Panc1 (cell line): ENCODE measurements around the gene MEGF11. TPM values are rescaled to one million over a fixed set of nuclear protein-coding genes. Genes with fewer than 3 reads are reported as not detected.

ENCODE experiments used
- ATAC-seq: fragments of 200-7000 bp; cut with Tn5 transposase; 2 replicates; pipeline ENCODE4 v1.9.1; 2020; ENCODE audit warnings: mild to moderate bottlenecking, moderate library complexity
- BruUV-seq: library from RNA; stranded (reverse); fragments of 400-500 nt; replicated peaks from 2 replicates; lab custom pipeline; 2021; lab: Mats Ljungman, UMichigan
- CTCF ChIA-PET: fragments of 300-600 bp; sonication (Branson Sonifier 250); formaldehyde crosslinking; loops from one replicate; lab custom pipeline; 2022; ENCODE audit warnings: antibody characterized with exemption; lab: Charles Lee
- POLR2A ChIA-PET: fragments of 300-600 bp; sonication (Branson Sonifier 250); formaldehyde crosslinking; loops from one replicate; lab custom pipeline; 2022; ENCODE audit warnings: antibody characterized with exemption; lab: Charles Lee
- DNase-seq: peaks from one replicate; pipeline ENCODE4 v3.0.0-alpha.2; 2010; ENCODE audit warnings: low read depth, low spot score
- H3K27ac ChIP-seq: 2 replicates; pipeline ENCODE4 v1.5.1; 2011; ENCODE audit warnings: mild to moderate bottlenecking, low read length, inconsistent platforms
- H3K27me3 ChIP-seq: fragments of 200-500 bp; sonication (Bioruptor generic); 2 replicates; pipeline ENCODE4 v1.6.0; 2014; ENCODE audit warnings: low read length, inconsistent platforms; ENCODE audit not compliant: control insufficient read depth, insufficient read depth
- H3K36me3 ChIP-seq: fragments of 200-500 bp; sonication (Bioruptor generic); 2 replicates; pipeline ENCODE4 v1.5.1; 2014; ENCODE audit warnings: inconsistent platforms, mild to moderate bottlenecking, low read length, moderate library complexity; ENCODE audit not compliant: control insufficient read depth, insufficient read depth
- H3K4me1 ChIP-seq: 2 replicates; pipeline ENCODE4 v1.5.1; 2011; ENCODE audit warnings: inconsistent platforms, mild to moderate bottlenecking, low read length, moderate library complexity; ENCODE audit not compliant: control insufficient read depth, insufficient read depth
- H3K4me3 ChIP-seq, 2 experiments: 2 replicates each; pipeline ENCODE4 v1.5.1; 2011 to 2012; ENCODE audit warnings: low read depth in 2 of 2, low read length in 2 of 2, mild to moderate bottlenecking in 2 of 2, inconsistent platforms in 1 of 2, moderate library complexity in 1 of 2
- H3K9me3 ChIP-seq: fragments of 200-500 bp; sonication (Bioruptor generic); 2 replicates; pipeline ENCODE4 v1.5.1; 2014; ENCODE audit warnings: low read depth, mild to moderate bottlenecking, inconsistent platforms, low read length, moderate library complexity; ENCODE audit not compliant: control insufficient read depth, insufficient read depth
- POLR2AphosphoS5 ChIP-seq: IDR thresholded peaks from 2 replicates; pipeline ENCODE4 v1.6.1; 2012; ENCODE audit warnings: mild to moderate bottlenecking, low read depth, low read length, moderate library complexity
- SIN3A ChIP-seq: IDR thresholded peaks from 2 replicates; pipeline ENCODE4 v1.6.1; 2012; ENCODE audit warnings: low read depth, mild to moderate bottlenecking, low read length, moderate library complexity, borderline replicate concordance; ENCODE audit not compliant: insufficient read depth
- TCF7L2 ChIP-seq: IDR thresholded peaks from 2 replicates; pipeline ENCODE4 v1.6.1; 2011; ENCODE audit warnings: mild to moderate bottlenecking, low read depth, low read length, inconsistent platforms
- in situ Hi-C: cut with HindIII; loops from 2 replicates; pipeline ENCODE4 v1.10.0; 2016; ENCODE audit warnings: low sequenced_read_pairs, low pct_unique_long_range_greater_than_20kb
- intact Hi-C: fragments of 100-400 bp; cut with micrococcal nuclease; formaldehyde crosslinking; loops from one replicate; pipeline ENCODE4 v1.10.0; 2022; ENCODE audit not compliant: unreplicated experiment
- total RNA-seq: library from RNA; stranded (reverse); gene quantifications from one replicate; pipeline ENCODE4 v1.2.1, GENCODE V29; 2021; ENCODE audit not compliant: unreplicated experiment
- TF ChIP-seq, protein P1 (sequence below), 2 experiments: IDR thresholded peaks; 2 replicates each; pipeline ENCODE4 v1.6.1; 2011 to 2012; ENCODE audit warnings: low read depth in 2 of 2, control low read depth in 1 of 2, low read length in 1 of 2, mild to moderate bottlenecking in 1 of 2, moderate library complexity in 1 of 2; ENCODE audit not compliant: insufficient read depth in 1 of 2
- TF ChIP-seq, protein P2 (sequence below): fragments of 450-650 bp; IDR thresholded peaks from 2 replicates; pipeline ENCODE4 v1.5.1; 2017; ENCODE audit warnings: mild to moderate bottlenecking

MEGF11 gene
- total RNA-seq, 1 experiment from 2014 or later, result 0.95 TPM

DNA sequence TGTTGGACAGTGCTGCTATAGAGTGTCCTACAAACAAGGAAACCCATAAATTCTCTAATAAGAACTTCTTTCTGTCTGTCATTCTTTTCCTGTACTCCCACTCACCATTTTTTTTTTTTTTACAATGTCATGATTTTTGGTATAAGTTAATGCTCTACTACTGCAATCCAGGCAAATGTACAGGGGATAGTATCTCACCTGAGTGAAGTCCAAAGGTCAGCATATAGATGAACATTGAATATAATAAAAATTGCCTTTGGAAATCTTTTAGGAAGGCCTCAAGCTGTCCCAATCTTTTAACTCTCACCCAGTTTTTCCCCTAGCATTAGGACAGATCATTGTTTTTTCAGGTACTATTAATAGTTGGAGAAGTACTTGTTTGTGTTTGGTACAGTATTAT, 405.6 kb downstream of the MEGF11 start:
- ChIA-PET CTCF (no interaction called here), POLR2A (interaction anchor here (0.7 kb wide), 1 partner anchor 61 kb away, joined by 4 read pairs; no protein-coding TSS in a partner anchor)
- in situ Hi-C loops (no loop called here), intact Hi-C loops (no loop called here)
- H3K9me3 ChIP-seq, result no peaks in the 10 kb centered on the region
- no peaks in the 10 kb centered on the region for H3K27me3 ChIP-seq
- BruUV-seq, result no TSS peak
- no peak overlapping the region for H3K4me3 ChIP-seq
- no peaks in the 10 kb centered on the region for H3K4me1 ChIP-seq
- no peak for ATAC-seq
- no peaks in the 10 kb centered on the region for H3K36me3 ChIP-seq
- no peak overlapping the region for H3K27ac ChIP-seq
- no peak for DNase-seq
- TF ChIP-seq POLR2AphosphoS5 (no peak), TCF7L2 (no peak), SIN3A (no peak)
- TF ChIP-seq, protein P1, sequence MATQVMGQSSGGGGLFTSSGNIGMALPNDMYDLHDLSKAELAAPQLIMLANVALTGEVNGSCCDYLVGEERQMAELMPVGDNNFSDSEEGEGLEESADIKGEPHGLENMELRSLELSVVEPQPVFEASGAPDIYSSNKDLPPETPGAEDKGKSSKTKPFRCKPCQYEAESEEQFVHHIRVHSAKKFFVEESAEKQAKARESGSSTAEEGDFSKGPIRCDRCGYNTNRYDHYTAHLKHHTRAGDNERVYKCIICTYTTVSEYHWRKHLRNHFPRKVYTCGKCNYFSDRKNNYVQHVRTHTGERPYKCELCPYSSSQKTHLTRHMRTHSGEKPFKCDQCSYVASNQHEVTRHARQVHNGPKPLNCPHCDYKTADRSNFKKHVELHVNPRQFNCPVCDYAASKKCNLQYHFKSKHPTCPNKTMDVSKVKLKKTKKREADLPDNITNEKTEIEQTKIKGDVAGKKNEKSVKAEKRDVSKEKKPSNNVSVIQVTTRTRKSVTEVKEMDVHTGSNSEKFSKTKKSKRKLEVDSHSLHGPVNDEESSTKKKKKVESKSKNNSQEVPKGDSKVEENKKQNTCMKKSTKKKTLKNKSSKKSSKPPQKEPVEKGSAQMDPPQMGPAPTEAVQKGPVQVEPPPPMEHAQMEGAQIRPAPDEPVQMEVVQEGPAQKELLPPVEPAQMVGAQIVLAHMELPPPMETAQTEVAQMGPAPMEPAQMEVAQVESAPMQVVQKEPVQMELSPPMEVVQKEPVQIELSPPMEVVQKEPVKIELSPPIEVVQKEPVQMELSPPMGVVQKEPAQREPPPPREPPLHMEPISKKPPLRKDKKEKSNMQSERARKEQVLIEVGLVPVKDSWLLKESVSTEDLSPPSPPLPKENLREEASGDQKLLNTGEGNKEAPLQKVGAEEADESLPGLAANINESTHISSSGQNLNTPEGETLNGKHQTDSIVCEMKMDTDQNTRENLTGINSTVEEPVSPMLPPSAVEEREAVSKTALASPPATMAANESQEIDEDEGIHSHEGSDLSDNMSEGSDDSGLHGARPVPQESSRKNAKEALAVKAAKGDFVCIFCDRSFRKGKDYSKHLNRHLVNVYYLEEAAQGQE (IDR thresholded peaks at IDR 0.05; ENCODE audit: insufficient read depth in 1 of 2, low read depth in 2 of 2, low read length in 1 of 2), result no peak
- TF ChIP-seq, protein P2, sequence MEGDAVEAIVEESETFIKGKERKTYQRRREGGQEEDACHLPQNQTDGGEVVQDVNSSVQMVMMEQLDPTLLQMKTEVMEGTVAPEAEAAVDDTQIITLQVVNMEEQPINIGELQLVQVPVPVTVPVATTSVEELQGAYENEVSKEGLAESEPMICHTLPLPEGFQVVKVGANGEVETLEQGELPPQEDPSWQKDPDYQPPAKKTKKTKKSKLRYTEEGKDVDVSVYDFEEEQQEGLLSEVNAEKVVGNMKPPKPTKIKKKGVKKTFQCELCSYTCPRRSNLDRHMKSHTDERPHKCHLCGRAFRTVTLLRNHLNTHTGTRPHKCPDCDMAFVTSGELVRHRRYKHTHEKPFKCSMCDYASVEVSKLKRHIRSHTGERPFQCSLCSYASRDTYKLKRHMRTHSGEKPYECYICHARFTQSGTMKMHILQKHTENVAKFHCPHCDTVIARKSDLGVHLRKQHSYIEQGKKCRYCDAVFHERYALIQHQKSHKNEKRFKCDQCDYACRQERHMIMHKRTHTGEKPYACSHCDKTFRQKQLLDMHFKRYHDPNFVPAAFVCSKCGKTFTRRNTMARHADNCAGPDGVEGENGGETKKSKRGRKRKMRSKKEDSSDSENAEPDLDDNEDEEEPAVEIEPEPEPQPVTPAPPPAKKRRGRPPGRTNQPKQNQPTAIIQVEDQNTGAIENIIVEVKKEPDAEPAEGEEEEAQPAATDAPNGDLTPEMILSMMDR, result no peak

DNA sequence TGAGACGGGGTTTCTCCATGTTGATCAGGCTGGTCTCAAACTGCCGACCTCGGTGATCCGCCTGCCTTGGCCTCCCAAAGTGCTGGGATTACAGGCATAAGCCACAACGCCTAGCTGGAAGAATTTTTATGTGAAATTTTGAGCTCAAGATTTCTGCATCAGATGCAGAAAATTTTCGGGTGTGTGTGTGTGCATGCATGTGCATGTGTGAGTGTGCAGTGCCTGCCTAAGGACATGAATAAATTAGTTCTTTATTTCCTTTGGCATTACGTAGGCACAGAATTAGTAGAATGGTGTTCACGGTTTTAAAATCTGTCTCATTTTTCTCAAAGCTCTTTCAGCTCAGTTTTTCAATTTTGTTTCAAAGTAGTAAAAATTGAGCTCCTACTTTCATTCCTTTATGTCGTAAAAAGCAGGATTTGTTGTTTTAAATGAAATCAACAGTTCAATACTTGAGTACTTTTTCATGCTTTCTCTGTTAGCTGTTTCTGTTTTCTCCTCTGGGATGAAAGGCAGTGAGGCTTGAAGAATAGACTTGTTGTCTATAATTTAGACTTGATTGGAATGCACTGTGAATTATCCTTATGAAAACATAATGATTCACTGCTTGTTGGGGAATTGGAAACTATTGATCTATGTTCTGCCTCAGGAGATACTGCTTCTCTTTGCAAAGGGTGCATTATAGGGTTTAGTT, 407.6 kb downstream of the MEGF11 start:
- no peaks in the 10 kb centered on the region for H3K36me3 ChIP-seq
- CTCF ChIA-PET, result interaction anchor here (1.0 kb wide), 2 partner anchors 10 kb away, joined by 7 to 8 read pairs; no protein-coding TSS in a partner anchor
- no peak for ATAC-seq
- POLR2A ChIA-PET, result no interaction called here
- H3K27me3 ChIP-seq, result no peaks in the 10 kb centered on the region
- BruUV-seq, result no TSS peak
- TF ChIP-seq, protein P2, result no peak
- no peak for TF ChIP-seq POLR2AphosphoS5
- TF ChIP-seq TCF7L2, result no peak
- TF ChIP-seq, protein P1 (IDR thresholded peaks at IDR 0.05; ENCODE audit: insufficient read depth in 1 of 2, low read depth in 2 of 2, low read length in 1 of 2), result no peak
- TF ChIP-seq SIN3A, result no peak
- DNase-seq, result no peak
- in situ Hi-C loops (no loop called here), intact Hi-C loops (no loop called here)
- H3K9me3 ChIP-seq, result no peaks in the 10 kb centered on the region
- no peak overlapping the region for H3K4me3 ChIP-seq
- H3K4me1 ChIP-seq, result no peaks in the 10 kb centered on the region
- no peak overlapping the region for H3K27ac ChIP-seq
